Muscle layer of duodenum (tissue), 2 donors: ENCODE measurements around the gene ABCC8.

Source experiments
- H3K27ac ChIP-seq: one replicate; pipeline ENCODE4 v1.7.0; 2013; ENCODE audit warnings: mild to moderate bottlenecking, low read length
- H3K27me3 ChIP-seq: one replicate; pipeline ENCODE4 v1.7.0; 2013; ENCODE audit warnings: low read depth, mild to moderate bottlenecking, control low read depth, low read length
- H3K36me3 ChIP-seq, 2 donors: one replicate each; pipeline ENCODE4 v1.7.0; 2013; ENCODE audit warnings: low read length in 2 of 2, control low read depth in 1 of 2, mild to moderate bottlenecking in 1 of 2; ENCODE audit not compliant: insufficient read depth in 2 of 2, control insufficient read depth in 1 of 2
- H3K4me1 ChIP-seq, 2 donors: one replicate each; pipeline ENCODE4 v1.7.0; 2013; ENCODE audit warnings: low read length in 2 of 2, mild to moderate bottlenecking in 2 of 2, control low read depth in 1 of 2, moderate library complexity in 1 of 2; ENCODE audit not compliant: insufficient read depth in 2 of 2, control insufficient read depth in 1 of 2
- H3K4me3 ChIP-seq, 2 donors: one replicate each; pipeline ENCODE4 v1.7.0; 2013; ENCODE audit warnings: low read length in 2 of 2, low read depth in 1 of 2, mild to moderate bottlenecking in 1 of 2
- H3K9me3 ChIP-seq, 2 donors: one replicate each; pipeline ENCODE4 v1.7.0; 2013; ENCODE audit warnings: low read length in 2 of 2, control low read depth in 1 of 2, mild to moderate bottlenecking in 1 of 2; ENCODE audit not compliant: control insufficient read depth in 1 of 2
- donor health status: healthy.

The ABCC8 gene

DNA sequence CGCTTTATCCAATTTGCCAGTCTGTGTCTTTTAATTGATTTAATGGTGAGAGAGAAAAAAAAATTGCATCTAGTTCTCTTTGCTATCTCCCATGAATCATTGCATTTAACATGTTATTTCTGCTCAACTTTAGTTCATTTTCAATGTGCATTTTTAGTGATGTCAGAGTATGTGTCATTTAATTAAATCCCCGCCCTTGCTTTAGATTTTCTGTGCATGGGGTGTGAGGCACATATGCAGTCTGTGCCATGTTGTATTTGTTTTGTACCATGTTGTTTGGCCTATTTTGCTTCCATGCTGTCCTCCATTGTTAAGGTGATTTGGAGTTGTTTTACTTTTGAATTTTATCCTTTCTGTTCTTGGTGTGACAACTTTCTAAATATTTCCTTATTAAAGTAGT lies 133.4 kb downstream of the ABCC8 start:
- H3K9me3 ChIP-seq: no peaks in the 10 kb centered on the region
- no peaks in the 10 kb centered on the region for H3K4me1 ChIP-seq
- no peaks in the 10 kb centered on the region for H3K36me3 ChIP-seq
- H3K4me3 ChIP-seq: no peak overlapping the region
- no peak overlapping the region for H3K27ac ChIP-seq
- no peaks in the 10 kb centered on the region for H3K27me3 ChIP-seq
